K562 (cell line): ENCODE data around the gene SERTAD2. TPM values are rescaled to one million over a fixed set of nuclear protein-coding genes. Genes with fewer than 3 reads are reported as not detected.

Experiments
- CBFB ChIP-seq: sonication (generic); formaldehyde crosslinking; IDR thresholded peaks from 2 replicates; pipeline ENCODE4 v1.4.0; 2020; ENCODE audit warnings: mild to moderate bottlenecking, missing genetic modification reagents
- CBX2 ChIP-seq: fragments of 200-600 bp; sonication (generic); IDR thresholded peaks from one replicate; pipeline ENCODE4 v1.6.1; 2012; ENCODE audit warnings: mild to moderate bottlenecking, low read length, inconsistent platforms; ENCODE audit not compliant: insufficient read depth, poor library complexity, severe bottlenecking
- HCFC1 ChIP-seq: IDR thresholded peaks from 2 replicates; pipeline ENCODE4 v1.6.1; 2012; ENCODE audit warnings: low read depth, low read length, improper control_type of control experiment
- JUND ChIP-seq, 2 experiments: IDR thresholded peaks; 2 replicates in 1 of 2; 3 replicates in 1 of 2; pipeline ENCODE4 v1.6.1; 2011; ENCODE audit warnings: borderline replicate concordance in 2 of 2, low read depth in 2 of 2, low read length in 2 of 2, improper control_type of control experiment in 1 of 2, missing biosample characterization in 1 of 2, missing genetic modification characterization in 1 of 2, missing genetic modification reagents in 1 of 2
- NFE2 ChIP-seq: IDR thresholded peaks from 2 replicates; pipeline ENCODE4 v1.6.1; 2014; ENCODE audit warnings: antibody characterized with exemption, low read depth
- NR3C1 ChIP-seq: sonication (generic); formaldehyde crosslinking; IDR thresholded peaks from 2 replicates; pipeline ENCODE4 v1.8.1; 2022; ENCODE audit warnings: missing genetic modification reagents
- POLR2A ChIP-seq: fragments of 450-650 bp; conservative IDR thresholded peaks from 2 replicates; pipeline ENCODE4 v1.6.1; 2016
- POLR2AphosphoS2 ChIP-seq: IDR thresholded peaks from 2 replicates; pipeline ENCODE4 v1.6.1; 2012; ENCODE audit warnings: low read length, improper control_type of control experiment
- RNF2 ChIP-seq: sonication (generic); IDR thresholded peaks from 2 replicates; pipeline ENCODE4 v1.6.1; 2016
- SIRT6 ChIP-seq: IDR thresholded peaks from one replicate; pipeline ENCODE4 v1.6.1; 2012; ENCODE audit warnings: low read depth, mild to moderate bottlenecking, control low read depth, inconsistent platforms, low read length, moderate library complexity
- SREBF2 ChIP-seq: sonication (generic); formaldehyde crosslinking; IDR thresholded peaks from 2 replicates; pipeline ENCODE4 v1.4.0; 2020; ENCODE audit warnings: mild to moderate bottlenecking, missing genetic modification reagents
- ZNF165 ChIP-seq: fragments of 250-450 bp; sonication (Bioruptor Pico); IDR thresholded peaks from 2 replicates; pipeline ENCODE4 v1.4.0; 2020; ENCODE audit warnings: borderline replicate concordance
- polyA plus RNA-seq, 8 experiments: library from polyadenylated mRNA; depleted of rRNA in 4 of 8; stranded (reverse) in 5 of 8; unstranded in 3 of 8; fragments of >200 nt; fragmentation: Nextera tagmentation in 2 of 8; fragmentation: Illumina TruSeq in 1 of 8; extraction: Ambion mirVana in 2 of 8; extraction: Trizol in 1 of 8; gene quantifications; 2 replicates each; pipeline versions ENCODE4 v1.2.1 to v1.2.3, GENCODE V29; 2011 to 2014; ENCODE audit warnings: inconsistent platforms in 1 of 8, missing spikeins in 1 of 8
- total RNA-seq, 7 experiments: library from RNA; depleted of rRNA in 6 of 7; stranded (reverse); fragments of >200 nt in 6 of 7; fragmentation: Illumina TruSeq in 2 of 7; extraction: Trizol in 2 of 7; gene quantifications; 2 replicates each; pipeline versions ENCODE4 v1.2.1 to v1.2.3, GENCODE V29; 2011 to 2021; ENCODE audit warnings: low replicate concordance in 1 of 7
- TF ChIP-seq, protein P1 (sequence below): sonication (generic); formaldehyde crosslinking; IDR thresholded peaks from 2 replicates; pipeline ENCODE4 v1.4.0; 2020; ENCODE audit warnings: mild to moderate bottlenecking, missing genetic modification reagents
- TF ChIP-seq, protein P2 (sequence below): sonication (generic); formaldehyde crosslinking; IDR thresholded peaks from 2 replicates; pipeline ENCODE4 v1.8.0; 2022; ENCODE audit warnings: mild to moderate bottlenecking, low read depth, missing genetic modification reagents
- TF ChIP-seq, protein P3 (sequence below): fragments of 450-650 bp; IDR thresholded peaks from 2 replicates; pipeline ENCODE4 v1.6.1; 2017; ENCODE audit warnings: mild to moderate bottlenecking, moderate library complexity
- TF ChIP-seq, protein P4 (sequence below): sonication (generic); formaldehyde crosslinking; IDR thresholded peaks from 2 replicates; pipeline ENCODE4 v1.8.0; 2022; ENCODE audit warnings: missing genetic modification reagents, mild to moderate bottlenecking, borderline replicate concordance
- TF ChIP-seq, protein P5 (sequence below): fragments of 450-650 bp; formaldehyde crosslinking; IDR thresholded peaks from 2 replicates; pipeline ENCODE4 v1.4.0; 2020; ENCODE audit warnings: mild to moderate bottlenecking, moderate library complexity

SERTAD2 gene
- total and polyA plus RNA-seq, 9 of the 15 experiments (the other 6 are each of a cell fraction or from before 2014, with no cell fraction given), result 3.0 to 12.5 (median 6.1) TPM

DNA sequence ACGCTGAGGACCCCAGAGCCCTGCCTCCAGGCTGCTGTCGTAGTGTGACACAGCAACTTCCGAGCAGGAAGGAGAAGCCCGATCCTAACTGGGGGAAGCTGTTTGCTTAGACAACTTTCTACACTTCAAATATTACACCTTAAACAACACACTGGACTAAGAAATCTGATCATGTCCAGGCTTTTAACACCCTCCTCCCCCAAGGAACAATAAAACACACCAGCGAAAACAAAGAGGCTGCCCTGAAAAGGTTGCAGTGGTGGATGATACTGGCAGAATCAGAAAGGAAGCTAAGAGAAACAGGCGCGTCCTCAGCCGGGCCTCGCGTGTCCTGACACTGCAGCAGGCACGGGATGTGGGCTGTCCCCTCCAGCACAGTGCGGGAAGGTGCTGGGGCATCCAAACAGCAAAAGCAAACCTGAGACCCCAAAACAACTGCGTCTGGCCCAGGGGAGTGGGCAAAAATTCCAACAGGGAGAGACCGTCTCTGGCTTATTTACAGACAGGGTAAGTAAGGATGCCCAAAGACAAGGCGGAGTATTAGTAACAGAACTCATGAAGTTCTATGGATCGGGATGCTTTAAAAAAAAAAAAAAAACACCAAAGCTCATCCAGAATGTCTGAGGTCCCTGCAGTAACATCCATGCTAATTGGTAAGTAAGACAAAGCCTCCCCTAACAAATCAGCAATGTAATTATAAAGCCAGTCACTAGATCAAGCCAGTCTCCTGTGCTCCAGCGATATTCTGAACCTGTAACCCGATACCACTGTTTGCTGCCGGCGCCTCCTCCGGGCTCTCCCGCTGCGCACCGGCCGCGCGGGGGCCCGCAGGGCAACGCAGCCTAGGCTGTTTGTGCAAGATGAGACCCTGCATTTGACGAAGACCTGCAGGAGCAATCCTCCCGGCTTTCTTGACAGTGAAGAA lies 9.0 kb downstream of the SERTAD2 start (continued):
- TF ChIP-seq, protein P1, sequence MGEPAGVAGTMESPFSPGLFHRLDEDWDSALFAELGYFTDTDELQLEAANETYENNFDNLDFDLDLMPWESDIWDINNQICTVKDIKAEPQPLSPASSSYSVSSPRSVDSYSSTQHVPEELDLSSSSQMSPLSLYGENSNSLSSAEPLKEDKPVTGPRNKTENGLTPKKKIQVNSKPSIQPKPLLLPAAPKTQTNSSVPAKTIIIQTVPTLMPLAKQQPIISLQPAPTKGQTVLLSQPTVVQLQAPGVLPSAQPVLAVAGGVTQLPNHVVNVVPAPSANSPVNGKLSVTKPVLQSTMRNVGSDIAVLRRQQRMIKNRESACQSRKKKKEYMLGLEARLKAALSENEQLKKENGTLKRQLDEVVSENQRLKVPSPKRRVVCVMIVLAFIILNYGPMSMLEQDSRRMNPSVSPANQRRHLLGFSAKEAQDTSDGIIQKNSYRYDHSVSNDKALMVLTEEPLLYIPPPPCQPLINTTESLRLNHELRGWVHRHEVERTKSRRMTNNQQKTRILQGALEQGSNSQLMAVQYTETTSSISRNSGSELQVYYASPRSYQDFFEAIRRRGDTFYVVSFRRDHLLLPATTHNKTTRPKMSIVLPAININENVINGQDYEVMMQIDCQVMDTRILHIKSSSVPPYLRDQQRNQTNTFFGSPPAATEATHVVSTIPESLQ, result no peak
- TF ChIP-seq JUND (IDR thresholded peaks at IDR 0.05; ENCODE audit: borderline replicate concordance, low read depth, low read length) (peak; percentile 52; the same call in 1 of the 2 replicates), JUND (tag; IDR thresholded peaks at IDR 0.05; ENCODE audit: borderline replicate concordance, low read depth, low read length) (no peak; the same call in 2 of the 3 replicates), SIRT6 (no peak), POLR2A (peak; percentile 94), CBX2 (no peak), NR3C1 (CRISPR knock-in tag) (no peak), ZNF165 (CRISPR knock-in tag) (no peak), SREBF2 (no peak), POLR2AphosphoS2 (peak; percentile 48; the same call in 1 of the 2 replicates), NFE2 (peak; percentile 98), HCFC1 (no peak), RNF2 (peak; percentile 65; the same call in 1 of the 2 replicates), CBFB (no peak)
- TF ChIP-seq, protein P2, sequence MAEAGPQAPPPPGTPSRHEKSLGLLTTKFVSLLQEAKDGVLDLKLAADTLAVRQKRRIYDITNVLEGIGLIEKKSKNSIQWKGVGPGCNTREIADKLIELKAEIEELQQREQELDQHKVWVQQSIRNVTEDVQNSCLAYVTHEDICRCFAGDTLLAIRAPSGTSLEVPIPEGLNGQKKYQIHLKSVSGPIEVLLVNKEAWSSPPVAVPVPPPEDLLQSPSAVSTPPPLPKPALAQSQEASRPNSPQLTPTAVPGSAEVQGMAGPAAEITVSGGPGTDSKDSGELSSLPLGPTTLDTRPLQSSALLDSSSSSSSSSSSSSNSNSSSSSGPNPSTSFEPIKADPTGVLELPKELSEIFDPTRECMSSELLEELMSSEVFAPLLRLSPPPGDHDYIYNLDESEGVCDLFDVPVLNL (CRISPR knock-in tag), result no peak
- TF ChIP-seq, protein P3, sequence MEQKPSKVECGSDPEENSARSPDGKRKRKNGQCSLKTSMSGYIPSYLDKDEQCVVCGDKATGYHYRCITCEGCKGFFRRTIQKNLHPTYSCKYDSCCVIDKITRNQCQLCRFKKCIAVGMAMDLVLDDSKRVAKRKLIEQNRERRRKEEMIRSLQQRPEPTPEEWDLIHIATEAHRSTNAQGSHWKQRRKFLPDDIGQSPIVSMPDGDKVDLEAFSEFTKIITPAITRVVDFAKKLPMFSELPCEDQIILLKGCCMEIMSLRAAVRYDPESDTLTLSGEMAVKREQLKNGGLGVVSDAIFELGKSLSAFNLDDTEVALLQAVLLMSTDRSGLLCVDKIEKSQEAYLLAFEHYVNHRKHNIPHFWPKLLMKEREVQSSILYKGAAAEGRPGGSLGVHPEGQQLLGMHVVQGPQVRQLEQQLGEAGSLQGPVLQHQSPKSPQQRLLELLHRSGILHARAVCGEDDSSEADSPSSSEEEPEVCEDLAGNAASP, result no peak
- TF ChIP-seq, protein P4, sequence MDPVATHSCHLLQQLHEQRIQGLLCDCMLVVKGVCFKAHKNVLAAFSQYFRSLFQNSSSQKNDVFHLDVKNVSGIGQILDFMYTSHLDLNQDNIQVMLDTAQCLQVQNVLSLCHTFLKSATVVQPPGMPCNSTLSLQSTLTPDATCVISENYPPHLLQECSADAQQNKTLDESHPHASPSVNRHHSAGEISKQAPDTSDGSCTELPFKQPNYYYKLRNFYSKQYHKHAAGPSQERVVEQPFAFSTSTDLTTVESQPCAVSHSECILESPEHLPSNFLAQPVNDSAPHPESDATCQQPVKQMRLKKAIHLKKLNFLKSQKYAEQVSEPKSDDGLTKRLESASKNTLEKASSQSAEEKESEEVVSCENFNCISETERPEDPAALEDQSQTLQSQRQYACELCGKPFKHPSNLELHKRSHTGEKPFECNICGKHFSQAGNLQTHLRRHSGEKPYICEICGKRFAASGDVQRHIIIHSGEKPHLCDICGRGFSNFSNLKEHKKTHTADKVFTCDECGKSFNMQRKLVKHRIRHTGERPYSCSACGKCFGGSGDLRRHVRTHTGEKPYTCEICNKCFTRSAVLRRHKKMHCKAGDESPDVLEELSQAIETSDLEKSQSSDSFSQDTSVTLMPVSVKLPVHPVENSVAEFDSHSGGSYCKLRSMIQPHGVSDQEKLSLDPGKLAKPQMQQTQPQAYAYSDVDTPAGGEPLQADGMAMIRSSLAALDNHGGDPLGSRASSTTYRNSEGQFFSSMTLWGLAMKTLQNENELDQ (CRISPR knock-in tag), result no peak
- TF ChIP-seq, protein P5, sequence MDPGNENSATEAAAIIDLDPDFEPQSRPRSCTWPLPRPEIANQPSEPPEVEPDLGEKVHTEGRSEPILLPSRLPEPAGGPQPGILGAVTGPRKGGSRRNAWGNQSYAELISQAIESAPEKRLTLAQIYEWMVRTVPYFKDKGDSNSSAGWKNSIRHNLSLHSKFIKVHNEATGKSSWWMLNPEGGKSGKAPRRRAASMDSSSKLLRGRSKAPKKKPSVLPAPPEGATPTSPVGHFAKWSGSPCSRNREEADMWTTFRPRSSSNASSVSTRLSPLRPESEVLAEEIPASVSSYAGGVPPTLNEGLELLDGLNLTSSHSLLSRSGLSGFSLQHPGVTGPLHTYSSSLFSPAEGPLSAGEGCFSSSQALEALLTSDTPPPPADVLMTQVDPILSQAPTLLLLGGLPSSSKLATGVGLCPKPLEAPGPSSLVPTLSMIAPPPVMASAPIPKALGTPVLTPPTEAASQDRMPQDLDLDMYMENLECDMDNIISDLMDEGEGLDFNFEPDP (CRISPR knock-in tag), result no peak
